ENCODE results near the gene SMIM35.

GRCh38 chr11:118058311-118059245, 28.2 kb downstream of the SMIM35 start:
- TF ChIP-seq, protein P1, sequence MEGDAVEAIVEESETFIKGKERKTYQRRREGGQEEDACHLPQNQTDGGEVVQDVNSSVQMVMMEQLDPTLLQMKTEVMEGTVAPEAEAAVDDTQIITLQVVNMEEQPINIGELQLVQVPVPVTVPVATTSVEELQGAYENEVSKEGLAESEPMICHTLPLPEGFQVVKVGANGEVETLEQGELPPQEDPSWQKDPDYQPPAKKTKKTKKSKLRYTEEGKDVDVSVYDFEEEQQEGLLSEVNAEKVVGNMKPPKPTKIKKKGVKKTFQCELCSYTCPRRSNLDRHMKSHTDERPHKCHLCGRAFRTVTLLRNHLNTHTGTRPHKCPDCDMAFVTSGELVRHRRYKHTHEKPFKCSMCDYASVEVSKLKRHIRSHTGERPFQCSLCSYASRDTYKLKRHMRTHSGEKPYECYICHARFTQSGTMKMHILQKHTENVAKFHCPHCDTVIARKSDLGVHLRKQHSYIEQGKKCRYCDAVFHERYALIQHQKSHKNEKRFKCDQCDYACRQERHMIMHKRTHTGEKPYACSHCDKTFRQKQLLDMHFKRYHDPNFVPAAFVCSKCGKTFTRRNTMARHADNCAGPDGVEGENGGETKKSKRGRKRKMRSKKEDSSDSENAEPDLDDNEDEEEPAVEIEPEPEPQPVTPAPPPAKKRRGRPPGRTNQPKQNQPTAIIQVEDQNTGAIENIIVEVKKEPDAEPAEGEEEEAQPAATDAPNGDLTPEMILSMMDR (conservative IDR thresholded peaks at IDR 0.05 in 1 of 2, IDR thresholded peaks at IDR 0.05 in 1 of 2; ENCODE audit: low read depth in 1 of 2, low read length in 2 of 2): no peak
- no peak for TF ChIP-seq EZH2 (IDR thresholded peaks at IDR 0.05; ENCODE audit: low read length, missing control alignments)
